H1 (cell line): ENCODE measurements around the gene ALKBH1. TPM values are rescaled to one million over a fixed set of nuclear protein-coding genes. Genes with fewer than 3 reads are reported as not detected.

ENCODE experiments used
- CTCF ChIA-PET: fragments of 300-600 bp; sonication (Branson Sonifier 250); formaldehyde crosslinking; loops from one replicate; lab custom pipeline; 2021; ENCODE audit not compliant: partially characterized antibody; lab: Charles Lee
- POLR2A ChIA-PET: fragments of 300-600 bp; sonication (Branson Sonifier 250); formaldehyde crosslinking; loops from one replicate; lab custom pipeline; 2021; ENCODE audit warnings: inconsistent platforms; ENCODE audit not compliant: partially characterized antibody; lab: Charles Lee
- DNase-seq, 2 experiments: peaks; one replicate each; pipeline versions ENCODE4 v3.0.0 to v3.0.0-alpha.2; 2010 to 2022; ENCODE audit warnings: low spot score in 2 of 2, low read depth in 1 of 2, mixed read lengths in 1 of 2
- FAIRE-seq: peaks from 2 replicates; lab custom pipeline; 2011; peaks lifted over from hg19 to GRCh38; lab: Jason Lieb, UNC
- H2AFZ ChIP-seq: 2 replicates; pipeline ENCODE4 v1.8.1; 2012; ENCODE audit warnings: low read length, inconsistent platforms
- H2AK5ac ChIP-seq: 2 replicates; pipeline ENCODE4 v1.6.1; 2013; ENCODE audit warnings: low read depth, low read length
- H2BK120ac ChIP-seq: replicated peaks from 2 replicates; pipeline ENCODE3; 2013; ENCODE audit warnings: low read depth, low read length, inconsistent platforms
- H2BK12ac ChIP-seq: 2 replicates; pipeline ENCODE4 v1.6.1; 2013; ENCODE audit warnings: low read depth, low read length
- H2BK15ac ChIP-seq: 2 replicates; pipeline ENCODE4 v1.6.1; 2013; ENCODE audit warnings: low read length
- H2BK20ac ChIP-seq: 2 replicates; pipeline ENCODE4 v1.6.1; 2013; ENCODE audit warnings: low read length
- H2BK5ac ChIP-seq: 2 replicates; pipeline ENCODE4 v1.6.1; 2013; ENCODE audit warnings: low read depth, low read length
- H3K14ac ChIP-seq: 2 replicates; pipeline ENCODE4 v1.6.1; 2013; ENCODE audit warnings: inconsistent platforms; ENCODE audit not compliant: insufficient read length
- H3K18ac ChIP-seq: 2 replicates; pipeline ENCODE4 v1.6.1; 2013; ENCODE audit warnings: low read length; ENCODE audit errors: extremely low read depth
- H3K23ac ChIP-seq: 2 replicates; pipeline ENCODE4 v1.6.1; 2013; ENCODE audit warnings: inconsistent platforms; ENCODE audit not compliant: insufficient read length
- H3K23me2 ChIP-seq: 2 replicates; pipeline ENCODE4 v1.6.1; 2013; ENCODE audit warnings: low read depth, low read length
- H3K27ac ChIP-seq: 2 replicates; pipeline ENCODE4 v1.6.1; 2011; ENCODE audit warnings: low read depth, low read length, inconsistent platforms
- H3K27me3 ChIP-seq, 4 experiments: replicated peaks in 1 of 4; 1 replicate in 1 of 4; 2 replicates in 3 of 4; pipeline versions ENCODE4 v1.6.1 to v1.8.1; 2011 to 2013; ENCODE audit warnings: low read length in 3 of 4, mild to moderate bottlenecking in 3 of 4, inconsistent platforms in 2 of 4, mixed read lengths in 2 of 4, moderate library complexity in 1 of 4; ENCODE audit not compliant: control insufficient read depth in 3 of 4, insufficient read depth in 3 of 4; ENCODE audit errors: extremely low read depth in 1 of 4
- H3K36me3 ChIP-seq, 4 experiments: 2 replicates each; pipeline versions ENCODE4 v1.6.1 to v1.8.1; 2011 to 2013; ENCODE audit warnings: mild to moderate bottlenecking in 4 of 4, low read length in 3 of 4, moderate library complexity in 2 of 4, control low read depth in 1 of 4, inconsistent platforms in 1 of 4; ENCODE audit not compliant: insufficient read depth in 4 of 4, control insufficient read depth in 2 of 4
- H3K4ac ChIP-seq: replicated peaks from 2 replicates; pipeline ENCODE3; 2013; ENCODE audit warnings: low read length, low read depth, mixed read lengths, inconsistent platforms; ENCODE audit not compliant: insufficient read length
- H3K4me1 ChIP-seq, 4 experiments: replicated peaks in 1 of 4; 1 replicate in 1 of 4; 2 replicates in 3 of 4; pipeline versions ENCODE4 v1.6.1 to v1.8.1; 2011 to 2013; ENCODE audit warnings: low read length in 3 of 4, inconsistent platforms in 2 of 4, mixed read lengths in 1 of 4; ENCODE audit not compliant: insufficient read depth in 4 of 4, control insufficient read depth in 3 of 4
- H3K4me2 ChIP-seq, 2 experiments: 2 replicates each; pipeline versions ENCODE4 v1.6.1 to v1.8.1; 2011 to 2013; ENCODE audit warnings: low read depth in 2 of 2, low read length in 2 of 2, control low read depth in 1 of 2, inconsistent platforms in 1 of 2, mild to moderate bottlenecking in 1 of 2; ENCODE audit not compliant: insufficient read depth in 1 of 2
- H3K4me3 ChIP-seq, 4 experiments: fragments of 200-600, 300-600 bp in 1 of 4; sonication (generic), shearing (Covaris generic), sonication (Bioruptor Twin) in 1 of 4; 2 replicates each; pipeline versions ENCODE4 v1.5.1 to v1.8.1; 2011 to 2016; ENCODE audit warnings: low read length in 4 of 4, low read depth in 3 of 4, control low read depth in 2 of 4, inconsistent platforms in 2 of 4, mild to moderate bottlenecking in 2 of 4, mixed read lengths in 1 of 4, moderate library complexity in 1 of 4; ENCODE audit not compliant: insufficient read depth in 2 of 4; ENCODE audit errors: extremely low read depth in 1 of 4
- H3K56ac ChIP-seq: replicated peaks from 2 replicates; pipeline ENCODE3; 2013; ENCODE audit warnings: low read depth, mild to moderate bottlenecking, mixed read lengths, low read length, inconsistent platforms; ENCODE audit not compliant: insufficient read length
- H3K79me1 ChIP-seq: 2 replicates; pipeline ENCODE4 v1.6.1; 2013; ENCODE audit warnings: low read depth, low read length, control low read depth
- H3K79me2 ChIP-seq, 2 experiments: 2 replicates each; pipeline versions ENCODE4 v1.6.1 to v1.8.1; 2012 to 2013; ENCODE audit warnings: low read length in 2 of 2, mild to moderate bottlenecking in 2 of 2, inconsistent platforms in 1 of 2; ENCODE audit not compliant: insufficient read depth in 2 of 2, control insufficient read depth in 1 of 2
- H3K9ac ChIP-seq, 4 experiments: replicated peaks in 1 of 4; 1 replicate in 1 of 4; 2 replicates in 3 of 4; pipeline versions ENCODE4 v1.6.1 to v1.8.1; 2011 to 2013; ENCODE audit warnings: low read depth in 3 of 4, low read length in 3 of 4, control low read depth in 2 of 4, mild to moderate bottlenecking in 2 of 4, moderate library complexity in 2 of 4, inconsistent platforms in 1 of 4; ENCODE audit errors: extremely low read depth in 1 of 4
- H3K9me3 ChIP-seq, 2 experiments: 2 replicates each; pipeline versions ENCODE4 v1.6.1 to v1.8.1; 2012 to 2013; ENCODE audit warnings: mild to moderate bottlenecking in 2 of 2, moderate library complexity in 2 of 2, control low read depth in 1 of 2, inconsistent platforms in 1 of 2, low read depth in 1 of 2, low read length in 1 of 2, mixed read lengths in 1 of 2; ENCODE audit not compliant: insufficient read depth in 2 of 2
- H4K20me1 ChIP-seq, 2 experiments: replicated peaks in 1 of 2; 2 replicates each; pipeline versions ENCODE3 to v1.8.1; 2011 to 2013; ENCODE audit warnings: inconsistent platforms in 2 of 2, low read length in 2 of 2, mild to moderate bottlenecking in 1 of 2; ENCODE audit not compliant: insufficient read depth in 2 of 2, control insufficient read depth in 1 of 2
- H4K5ac ChIP-seq: 2 replicates; pipeline ENCODE4 v1.6.1; 2013; ENCODE audit warnings: low read length, low read depth, mixed read lengths, inconsistent platforms; ENCODE audit not compliant: insufficient read length
- H4K8ac ChIP-seq: 2 replicates; pipeline ENCODE4 v1.8.0; 2013; ENCODE audit warnings: mild to moderate bottlenecking, moderate library complexity, low read length, inconsistent platforms; ENCODE audit not compliant: insufficient read depth; ENCODE audit errors: extremely low read depth
- H4K91ac ChIP-seq: replicated peaks from 2 replicates; pipeline ENCODE3; 2013; ENCODE audit warnings: low read length, mixed read lengths, inconsistent platforms; ENCODE audit not compliant: insufficient read length
- CHD2 ChIP-seq: IDR thresholded peaks from 2 replicates; pipeline ENCODE4 v1.6.1; 2012; ENCODE audit warnings: low read length, improper control_type of control experiment
- RXRA ChIP-seq: IDR thresholded peaks from 2 replicates; pipeline ENCODE4 v1.6.1; 2011; ENCODE audit warnings: low read depth, mild to moderate bottlenecking, low read length, moderate library complexity; ENCODE audit not compliant: insufficient read depth
- WGBS, 2 experiments: shearing (Covaris generic) in 1 of 2; methylation state at CpG; one replicate each; pipeline versions ENCODE4 v1.1.6 to v1.1.7; 2013 to 2015; ENCODE audit warnings: low lambda C conversion rate in 2 of 2, mixed read lengths in 2 of 2, inconsistent platforms in 1 of 2, low coverage in 1 of 2, missing lambda C conversion rate in 1 of 2; ENCODE audit not compliant: insufficient replicate concordance in 2 of 2, insufficient coverage in 1 of 2, insufficient read length in 1 of 2; ENCODE audit errors: extremely low coverage in 1 of 2, missing lambda C conversion rate in 1 of 2; 5-methylcytosine and 5-hydroxymethylcytosine counted together
- polyA plus RNA-seq, 7 experiments: library from polyadenylated mRNA; depleted of rRNA in 3 of 7; stranded (reverse) in 5 of 7; unstranded in 2 of 7; fragments of >200 nt in 5 of 7; fragments of 200-250 nt in 2 of 7; gene quantifications; 1 replicate in 5 of 7; 2 replicates in 1 of 7; 4 replicates in 1 of 7; pipeline versions ENCODE4 v1.2.1 to v1.2.3, GENCODE V29; 2011 to 2013; ENCODE audit warnings: missing spikeins in 2 of 7, mixed read lengths in 2 of 7
- total RNA-seq: library from RNA; stranded (reverse); fragmentation: NEBNext Ultra II Directional; extraction: Animal tissue kit (Norgen Biotek cat#: 25700); gene quantifications from 2 replicates; pipeline ENCODE4 v1.2.1, GENCODE V29; 2021

Gene ALKBH1
- total and polyA plus RNA-seq, 2 of the 8 experiments (the other 6 are each of a cell fraction or from before 2014, with no cell fraction given) = 14.3 to 20.0 TPM

- no peaks in the 10 kb centered on the region for H3K4me1 ChIP-seq
- H2BK12ac ChIP-seq = no peak overlapping the region
- FAIRE-seq (no peak), DNase-seq (no peak)
- 94% methylated on average over 7 of the region's 7 CpGs; no CpG with 5 or more reads in 1 of the 2 experiments for WGBS, 2 experiments
- no peaks in the 10 kb centered on the region for H3K23me2 ChIP-seq
- H3K56ac ChIP-seq = no peak overlapping the region
- no peak overlapping the region for H4K91ac ChIP-seq
- H2BK15ac ChIP-seq = no peak overlapping the region
- H2BK120ac ChIP-seq = no peak overlapping the region
- H4K8ac ChIP-seq = no peak overlapping the region
- ChIA-PET POLR2A (interaction anchor here (1.2 kb wide), 1 partner anchor 22 kb away, joined by 4 read pairs; no protein-coding TSS in a partner anchor), CTCF (no interaction called here)
- no peaks in the 10 kb centered on the region for H3K27me3 ChIP-seq
- no peaks in the 10 kb centered on the region for H3K79me1 ChIP-seq
- no peak overlapping the region for H3K18ac ChIP-seq
- H3K36me3 ChIP-seq = peaks cover 18 to 51% (median 40%) of the 10 kb centered on the region in 4 experiments
- no peaks in the 10 kb centered on the region for H4K20me1 ChIP-seq
- H2AK5ac ChIP-seq = no peak overlapping the region
- H3K14ac ChIP-seq = no peak overlapping the region
- H3K4me2 ChIP-seq = no peak overlapping the region
- H3K23ac ChIP-seq = no peak overlapping the region
- H3K4ac ChIP-seq = no peak overlapping the region
- H4K5ac ChIP-seq = no peak overlapping the region
- H3K4me3 ChIP-seq = no peak overlapping the region
- H2BK20ac ChIP-seq = no peak overlapping the region
- no peak overlapping the region for H2AFZ ChIP-seq
- H3K79me2 ChIP-seq = 0 out of 4 replicates have a peak, but pooled peaks cover 0 to 4% of the 10 kb centered on the region in 2 experiments
- H2BK5ac ChIP-seq = no peak overlapping the region
- no peak overlapping the region for H3K27ac ChIP-seq
- H3K9me3 ChIP-seq = no peaks in the 10 kb centered on the region
- TF ChIP-seq CHD2 (no peak), RXRA (no peak)
- H3K9ac ChIP-seq = no peak overlapping the region
Measured at GRCh38 chr14:77738559-77739250, 30.9 kb upstream of the ALKBH1 start.
